Measurements from ENCODE around the gene DNM3.
"Not testable (repeated sequence)": the region's sequence is repeated elsewhere in the genome, so short reads cannot be mapped to it uniquely, and the experiment has no call there.

The DNM3 gene

GRCh38 chr1:171841050-171841910, at the start of gene DNM3:
Gene DNM3, plus strand, starts transcription at chr1:171841498. Its CDS starts 159 bp downstream, at chr1:171841657.
- in situ Hi-C loops (cut with MboI; ENCODE audit: low sequenced_read_pairs), result no loop called here

DNA sequence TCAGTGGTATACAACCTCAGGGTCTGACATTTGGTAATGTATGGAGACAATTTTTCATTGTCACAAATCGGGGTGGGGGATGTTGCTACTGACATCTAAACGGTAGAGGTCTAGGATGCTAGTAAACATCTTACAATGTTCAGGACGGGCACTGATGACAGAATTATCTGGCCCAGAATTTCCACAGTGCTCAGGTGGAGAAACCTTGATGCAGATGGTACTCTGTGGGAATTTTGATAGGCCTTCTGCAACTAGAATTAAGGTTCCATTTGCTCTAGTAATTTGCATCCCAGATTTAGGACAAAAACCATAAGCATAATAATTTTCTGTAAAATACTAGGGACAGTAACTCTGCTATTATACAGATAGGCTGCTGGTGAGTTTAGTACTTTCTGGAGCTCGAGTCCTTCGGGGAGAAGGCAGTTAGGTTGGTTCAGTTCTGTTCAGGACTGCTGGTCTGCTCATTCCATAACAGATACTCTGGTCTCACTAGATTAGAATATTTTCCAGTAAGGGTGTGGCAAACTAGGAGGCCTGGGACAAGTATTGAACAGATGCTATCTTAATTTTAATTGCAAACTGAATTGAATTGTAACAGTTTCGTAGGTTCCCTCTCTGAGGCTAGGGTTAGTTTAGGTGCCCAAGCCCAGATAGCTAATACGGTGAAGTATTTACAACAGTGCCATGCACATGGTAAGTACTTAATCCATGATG, 48.5 kb upstream of the DNM3 start:
- in situ Hi-C loops (cut with MboI; ENCODE audit: low sequenced_read_pairs), result no loop called here

- in situ Hi-C loops (cut with MboI; ENCODE audit: low sequenced_read_pairs), result no loop called here
These were observed 47.7 kb upstream of the DNM3 start for GRCh38 chr1:171793636-171794035.

GRCh38 chr1:171794085-171794484, 47.2 kb upstream of the DNM3 start:
- in situ Hi-C loops (cut with MboI; ENCODE audit: low sequenced_read_pairs), result no loop called here

GRCh38 chr1:171796592-171796991, 44.7 kb upstream of the DNM3 start:
- in situ Hi-C loops (cut with MboI; ENCODE audit: low sequenced_read_pairs), result no loop called here

DNA sequence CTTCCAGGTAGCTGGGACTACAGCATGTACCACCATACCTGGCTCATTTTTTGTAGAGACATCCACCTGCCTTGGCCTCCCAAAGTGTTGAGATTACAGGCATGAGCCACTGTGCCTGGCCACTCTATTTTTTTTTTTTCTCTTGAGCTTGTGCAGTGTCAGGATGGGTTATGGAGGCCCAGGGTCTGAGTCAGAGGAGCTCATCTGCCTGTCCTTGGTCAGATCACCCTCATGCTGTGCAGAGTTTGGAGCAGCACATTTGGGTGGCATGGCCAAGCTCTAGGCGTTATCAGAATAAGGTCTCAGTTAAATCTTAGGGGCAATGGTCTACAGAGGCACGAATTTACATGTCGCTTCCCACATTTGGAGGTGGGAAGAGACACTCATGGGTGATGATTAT, 43.0 kb upstream of the DNM3 start:
- in situ Hi-C loops (cut with MboI; ENCODE audit: low sequenced_read_pairs), result no loop called here

DNA sequence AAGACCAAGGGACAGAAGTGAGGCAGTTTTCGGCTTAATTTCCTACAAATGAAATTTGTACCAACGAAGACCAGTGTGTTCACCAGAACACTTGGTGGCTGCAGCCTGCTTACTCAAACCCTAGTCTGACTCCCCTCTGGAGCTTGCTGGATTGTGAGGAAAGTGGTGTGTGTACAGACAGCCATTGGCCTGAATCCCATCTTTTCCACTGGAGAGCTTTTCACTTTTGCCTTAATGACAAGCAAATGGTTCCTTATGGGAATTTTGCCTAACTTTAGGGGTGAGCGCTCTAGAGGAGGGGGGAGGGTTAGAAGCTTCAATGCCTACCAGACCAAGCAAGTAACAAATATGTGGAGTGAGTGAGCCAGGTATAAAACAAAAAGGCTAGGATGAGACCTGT, 42.5 kb upstream of the DNM3 start:
- in situ Hi-C loops (cut with MboI; ENCODE audit: low sequenced_read_pairs), result no loop called here

DNA sequence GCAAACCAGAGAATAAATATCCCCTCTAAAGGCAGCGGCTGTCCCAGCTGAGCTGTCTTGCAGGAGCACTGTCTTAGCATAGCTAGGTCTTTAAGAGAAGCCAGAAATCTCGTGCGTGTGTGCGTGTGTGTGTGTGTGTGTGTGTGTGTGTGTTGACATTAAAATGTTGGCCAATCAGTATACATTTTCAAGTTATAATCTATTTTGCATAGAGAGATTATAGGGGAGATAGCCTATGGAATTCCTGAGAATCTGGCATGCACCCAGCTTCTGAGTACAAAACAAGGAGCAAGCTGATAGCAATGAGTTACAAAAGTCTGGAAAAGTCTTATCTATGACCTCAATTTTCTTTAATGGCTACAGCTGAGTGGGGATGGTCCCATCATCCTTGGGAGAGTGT, 42.1 kb upstream of the DNM3 start:
- in situ Hi-C loops (cut with MboI; ENCODE audit: low sequenced_read_pairs), result no loop called here

- in situ Hi-C loops (cut with MboI; ENCODE audit: low sequenced_read_pairs), result not testable (repeated sequence)
These were observed 41.6 kb upstream of the DNM3 start for GRCh38 chr1:171799698-171800097.

DNA sequence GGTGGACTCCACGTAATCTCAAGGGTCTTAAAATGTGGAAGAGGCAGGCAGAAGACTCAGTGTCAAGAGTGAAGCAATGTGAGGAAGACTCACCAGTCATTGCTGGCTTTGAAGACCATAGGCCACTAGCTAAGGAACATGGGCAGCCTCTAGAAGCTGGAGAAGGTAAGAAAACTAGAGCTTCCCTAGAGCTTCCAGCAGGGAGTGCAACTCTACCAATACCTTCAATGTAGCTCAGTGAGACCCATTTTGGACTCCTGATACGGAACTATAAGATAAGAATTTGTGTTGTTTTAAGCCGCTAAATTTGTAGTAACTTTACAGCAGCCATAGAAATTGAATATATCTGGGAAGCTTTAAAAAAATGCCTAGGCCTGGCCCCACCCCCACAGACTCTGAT, 41.0 kb upstream of the DNM3 start:
- in situ Hi-C loops (cut with MboI; ENCODE audit: low sequenced_read_pairs), result no loop called here

DNA sequence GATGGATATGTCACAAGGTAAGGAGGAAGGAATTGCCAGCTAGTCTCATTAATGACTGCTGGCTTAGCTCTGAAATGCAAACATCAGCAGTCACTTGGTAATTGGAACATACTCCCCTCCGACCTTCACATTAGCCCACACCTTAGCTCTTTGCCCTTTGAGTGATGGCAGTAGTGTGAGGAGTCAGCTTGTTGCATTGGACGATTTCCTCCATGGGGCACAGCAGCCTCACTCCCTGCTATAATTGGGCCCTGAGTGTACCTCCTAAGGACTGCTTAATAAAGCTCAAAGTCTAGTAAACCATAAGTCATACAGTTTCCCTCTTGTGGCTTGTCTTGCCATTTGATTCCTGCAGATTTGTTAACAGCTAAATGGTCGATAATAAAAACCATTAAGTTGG, 40.4 kb upstream of the DNM3 start:
- in situ Hi-C loops (cut with MboI; ENCODE audit: low sequenced_read_pairs), result no loop called here

DNA sequence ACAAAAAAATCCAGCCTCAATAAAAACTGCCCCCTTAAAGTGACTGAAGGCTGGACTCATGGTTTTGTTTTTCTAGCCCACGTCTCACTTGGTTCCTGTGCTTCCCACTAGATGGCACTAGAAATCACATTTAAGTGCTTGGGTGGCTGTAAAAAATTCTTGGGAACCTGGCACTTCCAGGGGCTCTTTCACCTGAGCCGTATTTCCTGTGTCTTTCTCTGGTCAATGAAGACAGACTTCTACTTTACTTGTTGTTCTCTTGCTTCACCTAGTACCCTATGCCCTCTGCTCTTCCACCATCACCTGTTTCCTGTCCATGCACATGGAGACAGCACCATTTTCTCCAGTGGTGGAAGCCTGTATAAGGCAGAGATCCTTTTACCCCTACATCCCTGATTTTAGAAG, 39.8 kb upstream of the DNM3 start:
- in situ Hi-C loops (cut with MboI; ENCODE audit: low sequenced_read_pairs), result no loop called here

GRCh38 chr1:171802207-171802606, 39.1 kb upstream of the DNM3 start:
- in situ Hi-C loops (cut with MboI; ENCODE audit: low sequenced_read_pairs), result no loop called here

GRCh38 chr1:171803045-171803444, 38.3 kb upstream of the DNM3 start:
- in situ Hi-C loops (cut with MboI; ENCODE audit: low sequenced_read_pairs), result no loop called here

DNA sequence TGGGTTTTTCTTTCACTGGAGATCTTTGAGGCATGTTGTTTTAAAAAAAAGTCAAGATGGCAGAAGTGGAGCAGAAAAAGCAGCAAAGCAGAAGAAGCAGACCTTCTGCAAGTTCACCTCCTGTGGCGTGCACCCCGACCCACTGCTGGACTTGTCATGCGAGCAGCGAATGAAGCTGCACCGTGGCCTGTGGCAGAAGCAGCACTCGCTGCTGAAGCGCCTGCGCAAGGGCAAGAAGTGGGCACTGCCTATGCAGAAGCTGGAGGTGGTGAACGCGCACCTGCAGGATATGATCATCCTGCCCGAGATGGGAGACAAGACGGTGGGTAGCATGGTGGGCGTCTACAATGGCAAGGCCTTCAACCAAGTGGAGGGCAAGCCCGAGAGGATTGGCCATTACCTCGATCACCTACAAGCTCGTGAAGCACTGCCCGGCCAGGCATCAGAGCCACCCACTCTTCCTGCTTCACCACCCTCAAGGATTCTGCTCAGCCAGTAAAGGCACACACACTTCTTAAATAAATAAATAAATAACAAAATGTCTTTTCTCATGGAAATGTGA, 37.8 kb upstream of the DNM3 start:
- in situ Hi-C loops (cut with MboI; ENCODE audit: low sequenced_read_pairs), result no loop called here

- in situ Hi-C loops (cut with MboI; ENCODE audit: low sequenced_read_pairs), result no loop called here
These were observed 35.7 kb upstream of the DNM3 start for GRCh38 chr1:171805395-171806115.

DNA sequence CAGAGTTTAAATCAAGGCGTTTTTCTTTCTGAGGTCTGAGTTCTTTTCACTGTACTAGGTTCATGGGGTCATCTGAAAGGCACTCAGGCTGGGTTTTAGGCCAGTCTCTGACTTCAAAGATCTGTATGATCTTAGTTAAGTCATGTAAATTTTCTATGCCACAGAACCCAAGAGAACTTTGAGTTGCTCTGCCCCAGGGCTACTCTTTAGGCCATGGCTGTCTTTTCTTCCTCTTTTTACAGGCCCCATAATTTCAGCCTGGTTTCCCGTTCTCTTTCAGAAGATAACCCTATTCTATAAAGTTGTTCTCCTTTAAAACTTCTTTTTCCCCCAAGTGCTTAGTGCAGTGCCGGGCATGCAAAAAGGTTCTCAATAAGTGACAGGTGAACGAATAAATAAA, 33.7 kb upstream of the DNM3 start:
- in situ Hi-C loops (cut with MboI; ENCODE audit: low sequenced_read_pairs), result no loop called here

- in situ Hi-C loops (cut with MboI; ENCODE audit: low sequenced_read_pairs), result no loop called here
These were observed 31.5 kb upstream of the DNM3 start for GRCh38 chr1:171809834-171810233.

DNA sequence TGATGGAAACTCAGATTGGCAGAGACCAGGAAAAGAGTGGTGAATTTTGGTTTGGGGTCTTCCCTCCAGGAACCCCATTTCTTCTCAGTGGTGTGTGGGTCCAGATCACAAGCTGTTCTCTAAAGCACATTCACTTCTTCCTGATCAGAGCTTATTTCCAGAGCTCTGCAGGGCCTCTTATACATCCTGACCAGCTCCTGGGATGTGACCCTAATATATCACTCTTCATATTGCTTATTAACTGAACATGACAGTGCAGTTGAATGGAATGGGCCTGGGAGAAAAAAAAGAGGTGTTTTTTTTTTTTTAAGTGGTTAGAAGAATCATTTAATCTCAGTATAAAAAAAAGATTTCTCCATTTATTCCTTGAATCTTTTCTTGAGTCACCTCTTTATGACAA, 29.6 kb upstream of the DNM3 start:
- in situ Hi-C loops (cut with MboI; ENCODE audit: low sequenced_read_pairs), result no loop called here

DNA sequence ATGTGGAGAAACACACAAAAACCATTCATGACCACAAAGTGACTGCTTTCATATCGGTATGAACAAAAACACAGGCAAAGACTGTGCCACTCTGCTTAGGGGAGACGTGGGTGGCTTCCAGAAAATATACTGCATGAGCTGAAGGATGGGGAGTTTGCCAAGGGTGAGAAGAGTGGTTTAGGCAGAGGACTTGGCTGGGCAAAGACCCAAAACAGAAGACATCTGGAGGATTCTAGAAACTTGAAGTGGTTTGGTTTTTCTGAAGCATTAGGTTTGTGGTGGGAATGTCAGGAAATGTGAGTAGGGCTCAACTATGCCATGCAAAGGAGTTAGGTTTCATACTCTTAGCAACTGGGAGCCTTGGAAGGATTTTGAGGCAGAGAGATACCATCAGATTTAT, 26.6 kb upstream of the DNM3 start:
- in situ Hi-C loops (cut with MboI; ENCODE audit: low sequenced_read_pairs), result no loop called here

- in situ Hi-C loops (cut with MboI; ENCODE audit: low sequenced_read_pairs), result no loop called here
These were observed 24.9 kb upstream of the DNM3 start for GRCh38 chr1:171816300-171816901.

All from HL-60/S4 treated with phorbol 12-myristate 13-acetate at 8.2 ng/mL for 4 days and 3 days (cell line).